AG04450 (cell line): ENCODE data around the gene SPC24. TPM values are rescaled to one million over a fixed set of nuclear protein-coding genes. Genes with fewer than 3 reads are reported as not detected.

Experiments used
- CTCF ChIA-PET: fragments of 300-600, 350-600 bp; formaldehyde crosslinking; extraction: SDS; loops from one replicate; lab custom pipeline; 2022; ENCODE audit warnings: antibody characterized with exemption, inconsistent platforms; lab: Charles Lee
- POLR2A ChIA-PET: fragments of 350-600 bp; formaldehyde crosslinking; extraction: SDS; loops from one replicate; lab custom pipeline; 2021; ENCODE audit warnings: antibody characterized with exemption, inconsistent platforms; lab: Yijun Ruan, JAX
- DNase-seq: peaks from one replicate; pipeline ENCODE4 v3.0.0-alpha.2; 2011; ENCODE audit warnings: low read depth, low spot score
- H3K27ac ChIP-seq: one replicate; pipeline ENCODE4 v1.5.1; 2012; ENCODE audit warnings: low read depth, low read length, control low read depth
- H3K27me3 ChIP-seq: one replicate; pipeline ENCODE4 v1.6.0; 2012; ENCODE audit warnings: low read length; ENCODE audit not compliant: control insufficient read depth, insufficient read depth
- H3K4me3 ChIP-seq: 2 replicates; pipeline ENCODE4 v1.5.1; 2011; ENCODE audit warnings: mild to moderate bottlenecking, low read depth, low read length, control low read depth
- H3K9me3 ChIP-seq: 2 replicates; pipeline ENCODE4 v1.5.1; 2012; ENCODE audit warnings: low read length; ENCODE audit not compliant: control insufficient read depth, insufficient read depth
- CTCF ChIP-seq: IDR thresholded peaks from 2 replicates; pipeline ENCODE4 v1.5.1; 2011; ENCODE audit warnings: low read depth, low read length, control low read depth, inconsistent platforms
- polyA plus RNA-seq: library from polyadenylated mRNA; depleted of rRNA; stranded (reverse); fragments of >200 nt; gene quantifications from 2 replicates; pipeline ENCODE4 v1.2.3, GENCODE V29; 2011

Gene SPC24
- polyA plus RNA-seq, 1 experiment: 6.0 TPM

DNA sequence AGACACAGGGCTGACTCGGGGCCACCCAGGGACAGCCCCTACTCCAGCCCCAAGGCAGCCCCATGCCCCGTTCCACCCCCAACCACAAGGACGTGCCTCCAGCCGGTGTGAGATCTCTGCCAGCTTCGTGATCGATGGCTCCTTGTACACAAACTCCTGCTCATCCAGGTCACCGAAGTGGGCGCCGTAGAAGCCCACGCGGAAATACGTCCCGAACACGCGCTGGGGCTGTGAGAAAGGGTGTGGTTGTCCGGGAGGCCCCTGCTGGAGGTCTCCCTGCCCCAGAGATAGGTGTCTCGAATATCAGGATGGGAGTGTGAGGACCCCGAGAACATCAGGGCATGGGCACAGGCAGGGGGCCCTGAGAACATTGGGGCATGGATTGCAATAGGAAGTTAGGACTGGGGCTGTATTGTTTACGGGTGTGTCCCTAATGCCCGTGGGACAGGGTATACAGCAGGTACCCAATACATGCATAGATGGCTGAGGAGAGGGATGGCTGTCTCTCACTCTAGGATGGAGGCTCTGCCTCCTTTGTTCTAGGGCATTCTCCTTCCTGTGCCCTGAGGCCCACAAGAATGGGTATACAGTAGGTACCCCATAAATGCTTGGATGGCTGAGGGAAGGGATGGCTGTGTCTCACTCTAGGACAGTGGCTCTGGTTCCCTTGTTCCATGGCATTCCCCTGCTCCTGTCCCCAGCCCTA is 47.1 kb upstream of the SPC24 start:
- Histone ChIP-seq H3K4me3 (no peak overlapping the region), H3K9me3 (no peaks in the 10 kb centered on the region), H3K27me3 (no peaks in the 10 kb centered on the region), H3K27ac (no peak overlapping the region)
- ChIA-PET CTCF (interaction anchor here (1.0 to 2.3 kb wide), 4 partner anchors 65 to 166 kb away, joined by 3 to 49 read pairs (median 18); no protein-coding TSS in a partner anchor), POLR2A (no interaction called here)
- TF ChIP-seq CTCF: no peak
- DNase-seq: no peak

GRCh38 chr19:11201791-11202190 is 46.2 kb upstream of the SPC24 start:
- no peak overlapping the region for H3K27ac ChIP-seq
- no peak overlapping the region for H3K4me3 ChIP-seq
- no peaks in the 10 kb centered on the region for H3K9me3 ChIP-seq
- TF ChIP-seq CTCF: no peak
- DNase-seq: no peak
- no peaks in the 10 kb centered on the region for H3K27me3 ChIP-seq
- POLR2A ChIA-PET: no interaction called here
- CTCF ChIA-PET: interaction anchor here (1.0 kb wide), 1 partner anchor 75 kb away, joined by 3 read pairs; no protein-coding TSS in a partner anchor

DNA sequence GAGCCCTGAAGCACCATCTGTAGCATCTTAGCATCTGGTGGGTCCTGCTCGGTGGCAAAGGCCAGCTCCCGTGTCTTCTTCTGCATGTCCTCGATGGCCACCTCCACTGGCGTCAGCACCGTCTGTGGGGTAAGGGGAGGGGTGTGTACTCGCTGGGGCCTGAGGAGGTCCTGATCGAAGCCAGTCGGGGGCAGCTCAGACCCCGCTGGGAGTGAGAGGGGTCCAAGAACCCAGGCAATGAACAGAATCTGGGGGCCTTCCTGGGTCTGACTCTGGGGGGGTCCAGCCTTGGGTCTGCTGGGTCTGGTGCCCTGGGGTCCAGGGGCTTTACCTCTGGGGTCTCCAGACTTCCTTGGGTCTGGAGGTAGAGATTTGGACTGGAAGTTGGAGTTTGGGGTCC is 45.3 kb upstream of the SPC24 start:
- H3K4me3 ChIP-seq: no peak overlapping the region
- H3K27ac ChIP-seq: no peak overlapping the region
- ChIA-PET CTCF (no interaction called here), POLR2A (no interaction called here)
- no peaks in the 10 kb centered on the region for H3K27me3 ChIP-seq
- no peak for TF ChIP-seq CTCF
- DNase-seq: no peak
- no peaks in the 10 kb centered on the region for H3K9me3 ChIP-seq

DNA sequence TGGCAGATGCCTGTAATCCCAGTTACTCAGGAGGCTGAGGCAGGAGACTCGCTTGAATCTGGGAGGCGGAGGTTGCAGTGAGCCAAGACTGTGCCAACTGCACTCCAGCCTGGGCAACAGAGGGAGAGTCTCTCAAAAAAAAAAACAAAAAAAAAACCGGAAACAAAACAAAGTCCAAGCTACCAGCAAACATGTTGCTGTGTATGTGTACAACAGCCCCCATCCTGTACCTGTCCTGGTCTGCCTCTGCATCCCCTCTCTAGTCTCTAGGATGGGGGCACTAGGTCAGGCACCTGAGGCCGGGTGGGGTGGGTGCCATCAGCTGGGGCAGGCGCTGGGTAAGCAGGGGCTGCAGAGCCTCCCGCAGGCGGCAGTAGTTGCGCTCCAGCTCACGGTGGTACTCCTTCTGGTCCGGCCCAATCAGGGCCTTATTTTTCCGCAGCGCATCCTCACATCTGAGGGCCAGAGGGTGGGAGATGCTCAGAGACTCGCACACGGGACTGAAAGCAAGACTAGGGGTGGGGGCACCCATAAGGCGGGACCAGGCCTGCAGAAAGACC is 44.5 kb upstream of the SPC24 start:
- TF ChIP-seq CTCF: no peak
- Histone ChIP-seq H3K27ac (no peak overlapping the region), H3K4me3 (no peak overlapping the region), H3K27me3 (no peaks in the 10 kb centered on the region), H3K9me3 (no peaks in the 10 kb centered on the region)
- DNase-seq: no peak
- CTCF ChIA-PET: no interaction called here
- POLR2A ChIA-PET: interaction anchor here (0.6 kb wide), 1 partner anchor 250 kb away, joined by 3 read pairs; no protein-coding TSS in a partner anchor

- ChIA-PET CTCF (no interaction called here), POLR2A (no interaction called here)
- TF ChIP-seq CTCF: no peak
- H3K27me3 ChIP-seq: no peaks in the 10 kb centered on the region
- H3K27ac ChIP-seq: no peak overlapping the region
- no peak overlapping the region for H3K4me3 ChIP-seq
- H3K9me3 ChIP-seq: no peaks in the 10 kb centered on the region
- no peak for DNase-seq
Measured at GRCh38 chr19:11199517-11199916, 43.9 kb upstream of the SPC24 start.
